ENCODE results near the gene GABRD. TPM values are rescaled to one million over a fixed set of nuclear protein-coding genes. Genes with fewer than 3 reads are reported as not detected.

The GABRD gene
- total RNA-seq, 1 experiment from 2014 or later: 1.7 TPM

GRCh38 chr1:2024451-2024850, 5.3 kb downstream of the GABRD start:
- no peaks in the 10 kb centered on the region for H3K9me3 Mint-ChIP-seq
- ATAC-seq (no peak), DNase-seq (ENCODE audit: low spot score) (no peak)
- ChIA-PET POLR2A (no interaction called here), CTCF (interaction anchor here (1.0 to 7.9 kb wide), 2 partner anchors 21 to 64 kb away, joined by 3 to 89 read pairs; no protein-coding TSS in a partner anchor)
- H3K36me3 Mint-ChIP-seq: no peaks in the 10 kb centered on the region
- H3K4me1 Mint-ChIP-seq: no peaks in the 10 kb centered on the region
- H3K4me3 Mint-ChIP-seq: no peak overlapping the region
- no peak overlapping the region for H3K27ac Mint-ChIP-seq
- TF ChIP-seq MLX (CRISPR knock-in tag; IDR thresholded peaks at IDR 0.05) (no peak), USF1 (CRISPR knock-in tag; IDR thresholded peaks at IDR 0.05) (no peak), RORB (CRISPR knock-in tag; IDR thresholded peaks at IDR 0.05) (no peak), NFYB (CRISPR knock-in tag; conservative IDR thresholded peaks at IDR 0.05; ENCODE audit: low read depth) (no peak)
- H3K27me3 Mint-ChIP-seq (ENCODE audit: low read depth): peaks cover 18% of the 10 kb centered on the region

- ChIA-PET CTCF (interaction anchor here (1.0 to 7.9 kb wide), 5 partner anchors 20 to 119 kb away, joined by 3 to 89 read pairs (median 4); no protein-coding TSS in a partner anchor), POLR2A (no interaction called here)
- H3K4me1 Mint-ChIP-seq: no peaks in the 10 kb centered on the region
- no peaks in the 10 kb centered on the region for H3K36me3 Mint-ChIP-seq
- peaks cover 15% of the 10 kb centered on the region for H3K27me3 Mint-ChIP-seq (ENCODE audit: low read depth)
- no peaks in the 10 kb centered on the region for H3K9me3 Mint-ChIP-seq
- H3K27ac Mint-ChIP-seq: no peak overlapping the region
- ATAC-seq (no peak), DNase-seq (ENCODE audit: low spot score) (no peak)
- H3K4me3 Mint-ChIP-seq: no peak overlapping the region
- TF ChIP-seq CDX4 (CRISPR knock-in tag; IDR thresholded peaks at IDR 0.05; ENCODE audit: borderline replicate concordance) (no peak), FOXP4 (CRISPR knock-in tag; IDR thresholded peaks at IDR 0.05) (no peak), AR (CRISPR knock-in tag; IDR thresholded peaks at IDR 0.05) (no peak), ETV6 (CRISPR knock-in tag; IDR thresholded peaks at IDR 0.05) (no peak), MLX (CRISPR knock-in tag; IDR thresholded peaks at IDR 0.05) (no peak), CREM (CRISPR knock-in tag; IDR thresholded peaks at IDR 0.05) (no peak), ERG (CRISPR knock-in tag; IDR thresholded peaks at IDR 0.05) (no peak), ARID4B (CRISPR knock-in tag; IDR thresholded peaks at IDR 0.05; ENCODE audit: borderline replicate concordance) (no peak), CTCF (IDR thresholded peaks at IDR 0.05) (no peak), MXD4 (CRISPR knock-in tag; IDR thresholded peaks at IDR 0.05; ENCODE audit: borderline replicate concordance) (no peak), E2F4 (CRISPR knock-in tag; IDR thresholded peaks at IDR 0.05; ENCODE audit: borderline replicate concordance, low read depth) (no peak), TEAD1 (CRISPR knock-in tag; IDR thresholded peaks at IDR 0.05) (no peak), NFYB (CRISPR knock-in tag; conservative IDR thresholded peaks at IDR 0.05; ENCODE audit: low read depth) (no peak), ZNF671 (CRISPR knock-in tag; IDR thresholded peaks at IDR 0.05) (no peak)
Measured at GRCh38 chr1:2024887-2025286, 5.7 kb downstream of the GABRD start.
